ENCODE measurements around the gene TREML1.

TREML1 gene

GRCh38 chr6:41174610-41175009, 20.5 kb upstream of the TREML1 start:
- H3K4me3 ChIP-seq (ENCODE audit: low read depth, low read length): no peak overlapping the region
- no peak overlapping the region for H3K27ac ChIP-seq
- TF ChIP-seq, protein P1, sequence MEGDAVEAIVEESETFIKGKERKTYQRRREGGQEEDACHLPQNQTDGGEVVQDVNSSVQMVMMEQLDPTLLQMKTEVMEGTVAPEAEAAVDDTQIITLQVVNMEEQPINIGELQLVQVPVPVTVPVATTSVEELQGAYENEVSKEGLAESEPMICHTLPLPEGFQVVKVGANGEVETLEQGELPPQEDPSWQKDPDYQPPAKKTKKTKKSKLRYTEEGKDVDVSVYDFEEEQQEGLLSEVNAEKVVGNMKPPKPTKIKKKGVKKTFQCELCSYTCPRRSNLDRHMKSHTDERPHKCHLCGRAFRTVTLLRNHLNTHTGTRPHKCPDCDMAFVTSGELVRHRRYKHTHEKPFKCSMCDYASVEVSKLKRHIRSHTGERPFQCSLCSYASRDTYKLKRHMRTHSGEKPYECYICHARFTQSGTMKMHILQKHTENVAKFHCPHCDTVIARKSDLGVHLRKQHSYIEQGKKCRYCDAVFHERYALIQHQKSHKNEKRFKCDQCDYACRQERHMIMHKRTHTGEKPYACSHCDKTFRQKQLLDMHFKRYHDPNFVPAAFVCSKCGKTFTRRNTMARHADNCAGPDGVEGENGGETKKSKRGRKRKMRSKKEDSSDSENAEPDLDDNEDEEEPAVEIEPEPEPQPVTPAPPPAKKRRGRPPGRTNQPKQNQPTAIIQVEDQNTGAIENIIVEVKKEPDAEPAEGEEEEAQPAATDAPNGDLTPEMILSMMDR (IDR thresholded peaks at IDR 0.05): no peak
- H3K4me1 ChIP-seq: no peaks in the 10 kb centered on the region
- no peaks in the 10 kb centered on the region for H3K27me3 ChIP-seq (ENCODE audit: control insufficient read depth, insufficient read depth, low read length)
- no peak overlapping the region for H3K4me2 ChIP-seq (ENCODE audit: low read length)
- H3K36me3 ChIP-seq (ENCODE audit: control insufficient read depth, insufficient read depth, low read length): no peaks in the 10 kb centered on the region
- no peaks in the 10 kb centered on the region for H3K79me2 ChIP-seq
- no peak overlapping the region for H3K9ac ChIP-seq
- no peak overlapping the region for H2AFZ ChIP-seq
- H3K9me3 ChIP-seq (ENCODE audit: control insufficient read depth, low read length): no peaks in the 10 kb centered on the region

GRCh38 chr6:41171908-41172307, 17.8 kb upstream of the TREML1 start:
- H3K36me3 ChIP-seq (ENCODE audit: control insufficient read depth, insufficient read depth, low read length): no peaks in the 10 kb centered on the region
- no peak overlapping the region for H3K4me2 ChIP-seq (ENCODE audit: low read length)
- TF ChIP-seq, protein P1 (IDR thresholded peaks at IDR 0.05): no peak
- H3K27me3 ChIP-seq (ENCODE audit: control insufficient read depth, insufficient read depth, low read length): no peaks in the 10 kb centered on the region
- H3K9me3 ChIP-seq (ENCODE audit: control insufficient read depth, low read length): no peaks in the 10 kb centered on the region
- no peak overlapping the region for H3K27ac ChIP-seq
- H3K79me2 ChIP-seq: no peaks in the 10 kb centered on the region
- H3K4me3 ChIP-seq (ENCODE audit: low read depth, low read length): no peak overlapping the region
- H3K9ac ChIP-seq: no peak overlapping the region
- H2AFZ ChIP-seq: no peak overlapping the region
- H3K4me1 ChIP-seq: no peaks in the 10 kb centered on the region

DNA sequence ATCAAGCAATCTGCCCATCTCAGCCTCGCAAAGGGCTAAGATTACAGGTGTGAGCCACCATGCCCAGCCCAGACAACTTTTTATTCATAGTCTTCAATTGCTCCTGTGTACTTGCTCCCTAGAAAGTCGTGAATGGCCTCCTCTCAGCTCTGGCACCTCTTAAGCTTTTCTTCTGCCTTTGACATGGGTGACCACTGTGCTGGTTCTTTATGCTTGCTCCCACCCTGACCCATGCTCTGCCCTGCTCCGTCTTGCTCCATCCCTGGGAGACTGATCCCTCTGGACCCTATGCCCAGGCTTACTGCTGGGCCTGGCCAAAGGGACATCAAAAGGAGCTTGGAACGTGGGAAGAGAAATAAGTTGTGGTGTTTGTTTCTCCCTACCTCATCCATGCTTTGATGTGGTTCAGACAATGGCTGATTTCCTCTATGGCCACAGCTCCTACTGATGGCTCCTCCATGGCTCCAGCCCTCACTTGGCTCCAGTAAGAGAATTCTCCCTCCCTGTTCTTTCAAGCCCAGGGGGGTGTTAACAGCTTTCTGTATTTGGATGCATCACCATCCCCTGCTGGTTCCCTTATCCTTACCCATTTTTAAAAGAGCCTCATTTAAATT, 16.5 kb upstream of the TREML1 start:
- TF ChIP-seq, protein P1 (IDR thresholded peaks at IDR 0.05): no peak
- no peaks in the 10 kb centered on the region for H3K4me1 ChIP-seq
- no peak overlapping the region for H3K4me2 ChIP-seq (ENCODE audit: low read length)
- H3K9me3 ChIP-seq (ENCODE audit: control insufficient read depth, low read length): no peaks in the 10 kb centered on the region
- no peaks in the 10 kb centered on the region for H3K79me2 ChIP-seq
- no peak overlapping the region for H2AFZ ChIP-seq
- H3K27ac ChIP-seq: no peak overlapping the region
- no peaks in the 10 kb centered on the region for H3K36me3 ChIP-seq (ENCODE audit: control insufficient read depth, insufficient read depth, low read length)
- no peak overlapping the region for H3K9ac ChIP-seq
- H3K4me3 ChIP-seq (ENCODE audit: low read depth, low read length): no peak overlapping the region
- H3K27me3 ChIP-seq (ENCODE audit: control insufficient read depth, insufficient read depth, low read length): no peaks in the 10 kb centered on the region

DNA sequence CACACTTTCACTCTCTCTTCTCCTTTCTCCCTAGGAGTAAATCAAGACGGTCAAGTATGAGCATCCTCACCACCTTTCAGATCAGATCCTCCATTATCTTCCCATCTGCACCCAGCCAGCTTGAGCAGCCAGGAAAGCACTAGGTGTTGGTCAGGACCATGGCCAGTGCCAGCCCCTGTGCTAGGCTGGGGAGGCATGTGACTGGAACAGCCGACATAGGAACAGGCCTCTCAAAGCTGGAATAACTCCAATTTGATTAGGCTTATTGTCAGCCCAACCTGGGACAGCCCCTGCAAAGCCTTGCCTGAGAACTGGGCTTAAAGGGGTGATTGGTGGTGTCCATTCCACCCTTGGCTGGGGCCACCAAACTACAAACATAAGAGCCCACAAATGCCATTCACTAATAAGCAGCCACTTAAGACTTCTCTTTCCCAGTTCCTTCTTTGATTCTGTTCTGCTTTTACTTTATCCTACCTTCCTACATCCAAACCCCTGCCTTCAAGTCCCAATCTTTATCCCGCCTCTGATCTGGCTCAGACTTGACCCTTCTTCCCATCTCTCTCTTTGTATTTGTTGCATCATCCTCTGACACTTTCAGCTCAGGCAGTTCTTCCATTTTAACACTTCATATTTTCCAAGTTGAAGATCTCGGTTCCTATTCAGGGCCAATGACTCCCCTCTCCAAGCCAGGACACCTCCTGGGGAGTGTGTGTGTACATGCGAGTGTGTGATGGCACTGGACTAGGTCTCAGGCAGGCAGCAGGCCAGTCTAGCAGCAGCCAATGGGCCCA, 13.2 kb upstream of the TREML1 start:
- Histone ChIP-seq H3K9ac (no peak overlapping the region), H3K9me3 (ENCODE audit: control insufficient read depth, low read length) (no peaks in the 10 kb centered on the region), H3K4me2 (ENCODE audit: low read length) (no peak overlapping the region), H3K4me1 (no peaks in the 10 kb centered on the region), H3K79me2 (no peaks in the 10 kb centered on the region), H3K36me3 (ENCODE audit: control insufficient read depth, insufficient read depth, low read length) (no peaks in the 10 kb centered on the region), H3K4me3 (ENCODE audit: low read depth, low read length) (no peak overlapping the region), H3K27me3 (ENCODE audit: control insufficient read depth, insufficient read depth, low read length) (no peaks in the 10 kb centered on the region), H3K27ac (no peak overlapping the region), H2AFZ (no peak overlapping the region)
- TF ChIP-seq, protein P1 (IDR thresholded peaks at IDR 0.05): no peak

Measured in parathyroid adenoma (tissue), 2 donors.